ENCODE measurements around the gene PRIMA1. TPM values are rescaled to one million over a fixed set of nuclear protein-coding genes. Genes with fewer than 3 reads are reported as not detected.
A peak's percentile ranks its signal among the peaks of the same experiment; 100 is the strongest.

The PRIMA1 gene
- total RNA-seq, 1 donor from 2014 or later: 2.4 TPM

DNA sequence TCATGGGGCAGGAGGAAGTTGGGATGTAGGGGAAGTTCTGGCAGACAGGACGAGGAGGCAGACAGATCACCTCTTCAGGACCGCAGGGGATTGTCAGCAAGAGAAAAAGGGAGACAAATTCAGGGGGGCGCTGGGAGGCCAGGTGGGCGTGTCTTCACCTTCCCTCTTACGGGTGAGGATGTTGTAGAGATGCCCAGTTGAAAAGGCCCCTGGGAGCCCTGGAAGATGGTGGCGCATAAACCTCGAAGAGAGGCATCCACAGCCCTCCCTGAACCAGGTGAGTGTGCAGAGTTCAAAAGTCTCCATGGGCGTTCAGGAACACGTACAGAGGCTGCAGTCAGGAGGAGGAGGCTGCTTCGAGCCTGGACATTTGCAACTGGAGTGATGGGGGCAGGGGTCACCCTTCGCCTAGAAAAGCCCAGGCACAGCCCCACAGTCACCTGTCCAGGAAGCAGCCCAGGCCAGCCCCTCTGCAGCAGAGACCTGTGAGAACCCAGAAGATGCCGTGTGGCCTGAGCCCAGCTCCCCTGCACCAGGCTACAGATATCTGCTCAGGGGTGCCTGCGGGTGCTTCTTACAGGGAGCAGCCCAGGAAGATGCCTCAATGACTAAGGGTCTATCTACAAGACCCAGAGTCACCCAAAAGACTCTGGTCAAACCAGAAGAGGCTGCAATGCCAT, 74.4 kb downstream of the PRIMA1 start:
- peaks cover 10% of the 10 kb centered on the region for H3K27me3 Mint-ChIP-seq (ENCODE audit: unreplicated experiment)
- no peak overlapping the region for H3K4me3 Mint-ChIP-seq (ENCODE audit: unreplicated experiment)
- H3K36me3 Mint-ChIP-seq (ENCODE audit: unreplicated experiment): peaks cover 5% of the 10 kb centered on the region
- TF ChIP-seq CTCF (IDR thresholded peaks at IDR 0.05; ENCODE audit: partially characterized antibody, unreplicated experiment): no peak
- no peak overlapping the region for H3K27ac Mint-ChIP-seq (ENCODE audit: unreplicated experiment)
- peaks cover 9% of the 10 kb centered on the region for H3K4me1 Mint-ChIP-seq (ENCODE audit: low read depth, unreplicated experiment)
- no peak for DNase-seq
- peaks cover 6% of the 10 kb centered on the region for H3K9me3 Mint-ChIP-seq (ENCODE audit: unreplicated experiment)

DNA sequence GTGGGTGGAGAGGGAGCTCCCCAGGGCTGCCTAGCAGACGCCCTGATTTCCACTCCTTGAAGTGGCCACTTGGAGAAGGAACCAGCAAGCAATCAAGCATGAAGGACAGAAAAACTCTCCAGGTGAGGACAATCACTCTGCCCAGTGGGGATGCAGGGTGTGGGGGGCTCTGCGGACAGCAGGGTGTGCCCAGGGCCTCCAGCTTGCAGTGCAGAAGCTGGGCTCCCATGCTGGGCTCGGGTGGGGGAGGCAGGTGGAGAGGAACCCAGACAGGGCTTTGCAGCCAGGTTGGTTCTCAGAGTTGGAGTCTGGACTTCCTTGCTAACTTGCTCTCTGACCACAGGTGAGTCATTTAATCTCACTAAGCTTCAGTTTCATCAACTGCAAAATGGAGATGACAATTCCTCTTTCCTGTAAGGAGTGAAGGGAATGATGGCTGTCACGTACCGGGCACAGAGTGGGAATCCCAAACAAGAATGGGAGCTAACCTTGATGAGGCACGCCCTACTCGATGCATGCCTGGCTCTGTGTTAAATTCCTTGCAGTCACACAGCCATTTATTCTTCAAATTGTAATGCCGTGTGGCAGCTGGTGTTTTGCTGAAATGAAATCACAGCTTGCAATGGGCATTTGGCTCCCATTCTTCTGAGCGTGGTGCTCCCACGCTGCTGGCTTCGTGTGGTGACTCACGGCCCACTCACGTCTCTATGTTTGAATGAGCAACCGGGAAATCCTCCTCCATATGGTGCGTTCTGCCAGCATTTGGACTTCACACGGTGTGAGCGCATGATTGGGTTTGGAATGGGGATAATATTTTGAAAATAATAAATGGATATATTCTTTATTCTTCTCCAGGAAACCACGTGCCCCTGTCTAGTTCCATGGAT, 75.2 kb downstream of the PRIMA1 start:
- Mint-ChIP-seq H3K27ac (ENCODE audit: unreplicated experiment) (no peak overlapping the region), H3K4me3 (ENCODE audit: unreplicated experiment) (no peak overlapping the region), H3K36me3 (ENCODE audit: unreplicated experiment) (peaks cover 5% of the 10 kb centered on the region), H3K27me3 (ENCODE audit: unreplicated experiment) (peaks cover 10% of the 10 kb centered on the region), H3K4me1 (ENCODE audit: low read depth, unreplicated experiment) (peaks cover 17% of the 10 kb centered on the region), H3K9me3 (ENCODE audit: unreplicated experiment) (peaks cover 8% of the 10 kb centered on the region)
- DNase-seq: no peak
- no peak for TF ChIP-seq CTCF (IDR thresholded peaks at IDR 0.05; ENCODE audit: partially characterized antibody, unreplicated experiment)

DNA sequence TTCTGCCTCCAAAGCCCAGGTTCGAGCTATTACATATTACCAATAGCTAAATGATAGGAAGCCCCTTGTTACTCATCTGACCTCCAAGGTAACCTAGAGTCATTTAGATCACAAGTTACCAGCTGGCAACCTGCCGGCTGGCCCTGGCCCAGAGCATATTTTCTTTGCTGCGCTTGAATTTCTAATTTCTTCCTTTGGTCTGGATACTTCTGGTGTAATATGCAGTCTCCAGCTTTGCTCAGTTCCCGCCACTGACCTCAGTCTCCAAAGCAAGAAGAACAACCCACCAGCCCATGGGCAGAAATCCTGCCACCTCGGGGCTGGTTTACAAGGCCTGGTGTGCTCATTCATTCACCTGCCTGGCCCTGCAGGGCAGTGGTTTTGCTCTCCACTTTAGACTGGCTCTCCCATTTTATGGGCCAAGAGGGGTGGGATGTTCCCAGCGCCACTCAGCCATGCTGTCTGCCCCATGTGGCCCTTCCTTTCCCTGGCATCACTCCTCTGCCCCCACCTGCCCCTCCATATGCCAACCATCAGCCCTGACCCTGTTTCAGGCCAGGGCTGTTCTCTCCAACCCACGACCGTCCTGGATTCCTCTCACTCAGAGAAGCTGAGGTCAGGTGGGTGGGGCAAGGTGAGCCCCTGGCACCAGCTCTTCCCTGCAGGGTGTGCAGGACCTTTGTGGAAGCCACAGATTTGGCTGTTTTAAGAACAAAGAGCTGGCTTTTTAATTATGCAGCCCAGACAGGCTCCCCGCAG, 76.0 kb downstream of the PRIMA1 start:
- no peak for DNase-seq
- H3K27me3 Mint-ChIP-seq (ENCODE audit: unreplicated experiment): peaks cover 10% of the 10 kb centered on the region
- H3K27ac Mint-ChIP-seq (ENCODE audit: unreplicated experiment): no peak overlapping the region
- H3K4me1 Mint-ChIP-seq (ENCODE audit: low read depth, unreplicated experiment): peaks cover 19% of the 10 kb centered on the region
- H3K9me3 Mint-ChIP-seq (ENCODE audit: unreplicated experiment): peaks cover 9% of the 10 kb centered on the region
- no peak for TF ChIP-seq CTCF (IDR thresholded peaks at IDR 0.05; ENCODE audit: partially characterized antibody, unreplicated experiment)
- no peak overlapping the region for H3K4me3 Mint-ChIP-seq (ENCODE audit: unreplicated experiment)
- H3K36me3 Mint-ChIP-seq (ENCODE audit: unreplicated experiment): peaks cover 5% of the 10 kb centered on the region

DNA sequence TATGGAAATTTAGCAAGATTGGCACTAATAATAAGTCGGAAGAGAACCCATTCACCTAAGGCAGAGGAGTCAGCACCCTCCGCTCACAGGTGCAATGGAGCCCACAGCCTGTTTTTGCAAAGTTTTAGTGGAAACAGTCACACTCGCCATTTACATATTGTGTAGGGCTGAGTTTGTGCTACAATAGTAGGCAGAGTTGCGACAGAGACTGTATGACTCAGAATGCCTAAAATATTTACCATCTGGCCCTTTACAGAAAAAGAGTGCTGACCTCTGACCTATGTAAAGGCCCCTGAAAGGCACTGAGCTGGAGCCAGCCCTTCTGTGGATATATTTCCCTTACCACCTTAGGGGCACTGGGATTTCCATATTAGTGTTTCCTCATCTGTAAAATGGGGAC, 79.0 kb downstream of the PRIMA1 start:
- Mint-ChIP-seq H3K4me3 (ENCODE audit: unreplicated experiment) (peak overlapping the region; percentile 49), H3K9me3 (ENCODE audit: unreplicated experiment) (peaks cover 9% of the 10 kb centered on the region), H3K27ac (ENCODE audit: unreplicated experiment) (peak overlapping the region; percentile 72), H3K4me1 (ENCODE audit: low read depth, unreplicated experiment) (peaks cover 22% of the 10 kb centered on the region), H3K27me3 (ENCODE audit: unreplicated experiment) (peaks cover 5% of the 10 kb centered on the region), H3K36me3 (ENCODE audit: unreplicated experiment) (no peaks in the 10 kb centered on the region)
- DNase-seq: no peak
- no peak for TF ChIP-seq CTCF (IDR thresholded peaks at IDR 0.05; ENCODE audit: partially characterized antibody, unreplicated experiment)
